Kidney epithelial cell (primary cell): ENCODE data around the gene LRCH4. TPM values are rescaled to one million over a fixed set of nuclear protein-coding genes. Genes with fewer than 3 reads are reported as not detected.
A peak's percentile ranks its signal among the peaks of the same experiment; 100 is the strongest.

Source experiments
- DNase-seq: peaks from one replicate; pipeline ENCODE4 v3.0.0-alpha.2; 2010; ENCODE audit warnings: low read depth
- H3K27me3 ChIP-seq: 2 replicates; pipeline ENCODE4 v1.6.0; 2011; ENCODE audit warnings: low read length; ENCODE audit not compliant: control insufficient read depth, insufficient read depth
- H3K36me3 ChIP-seq: 2 replicates; pipeline ENCODE4 v1.5.1; 2011; ENCODE audit warnings: low read length; ENCODE audit not compliant: control insufficient read depth, insufficient read depth
- H3K4me3 ChIP-seq: 2 replicates; pipeline ENCODE4 v1.5.1; 2011; ENCODE audit warnings: low read depth, mild to moderate bottlenecking, control low read depth, low read length
- total RNA-seq: library from RNA; depleted of rRNA; stranded (reverse); fragments of >200 nt; gene quantifications from 2 replicates; pipeline ENCODE4 v1.2.3, GENCODE V29; 2015
- TF ChIP-seq, protein P1 (sequence below): IDR thresholded peaks from 2 replicates; pipeline ENCODE4 v1.5.1; 2011; ENCODE audit warnings: mild to moderate bottlenecking, moderate library complexity, low read length, control low read depth, inconsistent platforms; ENCODE audit not compliant: insufficient read depth, poor library complexity, severe bottlenecking

The LRCH4 gene
- total RNA-seq, 1 donor from 2014 or later = 69.0 TPM

DNA sequence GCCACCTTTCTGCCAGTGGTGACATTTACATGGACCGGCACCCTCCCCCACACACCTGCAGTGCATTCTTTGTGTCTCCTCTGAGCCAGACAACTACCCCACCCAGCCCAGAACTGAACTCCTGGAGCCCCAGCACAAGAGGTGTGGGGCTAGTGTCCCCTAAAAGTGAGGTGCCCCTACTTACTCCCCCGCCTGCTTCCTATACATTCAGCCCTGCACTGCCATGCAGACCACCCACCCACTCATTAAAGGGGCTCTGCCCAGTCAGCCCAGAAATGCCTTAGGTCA, 14.2 kb downstream of the LRCH4 start:
- Histone ChIP-seq H3K4me3 (no peak overlapping the region), H3K36me3 (no peaks in the 10 kb centered on the region), H3K27me3 (peaks cover 6% of the 10 kb centered on the region)
- TF ChIP-seq, protein P1, sequence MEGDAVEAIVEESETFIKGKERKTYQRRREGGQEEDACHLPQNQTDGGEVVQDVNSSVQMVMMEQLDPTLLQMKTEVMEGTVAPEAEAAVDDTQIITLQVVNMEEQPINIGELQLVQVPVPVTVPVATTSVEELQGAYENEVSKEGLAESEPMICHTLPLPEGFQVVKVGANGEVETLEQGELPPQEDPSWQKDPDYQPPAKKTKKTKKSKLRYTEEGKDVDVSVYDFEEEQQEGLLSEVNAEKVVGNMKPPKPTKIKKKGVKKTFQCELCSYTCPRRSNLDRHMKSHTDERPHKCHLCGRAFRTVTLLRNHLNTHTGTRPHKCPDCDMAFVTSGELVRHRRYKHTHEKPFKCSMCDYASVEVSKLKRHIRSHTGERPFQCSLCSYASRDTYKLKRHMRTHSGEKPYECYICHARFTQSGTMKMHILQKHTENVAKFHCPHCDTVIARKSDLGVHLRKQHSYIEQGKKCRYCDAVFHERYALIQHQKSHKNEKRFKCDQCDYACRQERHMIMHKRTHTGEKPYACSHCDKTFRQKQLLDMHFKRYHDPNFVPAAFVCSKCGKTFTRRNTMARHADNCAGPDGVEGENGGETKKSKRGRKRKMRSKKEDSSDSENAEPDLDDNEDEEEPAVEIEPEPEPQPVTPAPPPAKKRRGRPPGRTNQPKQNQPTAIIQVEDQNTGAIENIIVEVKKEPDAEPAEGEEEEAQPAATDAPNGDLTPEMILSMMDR = no peak
- DNase-seq = no peak

DNA sequence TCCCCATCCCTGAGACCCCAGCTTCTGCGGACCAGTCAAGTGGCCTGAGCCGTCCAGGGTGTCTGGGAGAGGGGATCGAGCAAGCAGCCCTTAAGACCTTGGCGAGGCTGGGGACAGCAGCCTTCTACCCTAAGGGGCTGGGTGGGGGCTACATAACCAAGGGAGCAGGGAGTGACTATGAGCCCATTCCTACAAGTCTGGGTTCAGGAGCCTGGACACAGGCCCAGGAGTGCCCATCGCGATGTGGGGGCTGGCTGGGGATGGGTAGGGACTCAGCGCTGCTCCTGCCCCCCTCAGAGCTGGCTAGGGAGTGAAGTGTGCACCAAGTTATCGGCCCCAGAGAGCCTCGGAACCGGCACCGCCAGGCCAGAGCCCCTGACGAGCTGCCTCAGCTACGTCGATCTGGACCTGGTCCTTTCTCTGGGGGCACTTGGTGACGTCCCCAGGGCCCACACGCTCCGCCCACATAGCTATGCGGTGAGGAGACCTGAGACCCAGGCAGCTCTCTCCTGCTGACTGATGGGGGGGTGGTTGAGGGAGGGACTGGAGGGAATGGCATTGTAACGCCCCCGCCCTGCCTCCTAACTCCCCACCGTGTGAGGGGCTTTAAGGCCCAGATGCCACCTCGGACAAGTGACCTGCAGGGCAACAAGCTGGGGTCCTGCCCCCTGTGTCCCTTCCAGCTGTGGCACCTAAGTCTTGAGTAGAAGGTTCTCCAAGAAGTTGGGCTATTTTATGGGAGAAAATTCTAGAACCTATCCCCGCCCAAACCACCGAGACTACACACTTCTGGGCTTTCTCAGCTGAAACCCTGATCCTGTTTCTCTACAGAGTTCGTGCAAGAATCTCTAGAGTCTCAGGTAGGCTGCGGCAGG, 14.7 kb downstream of the LRCH4 start:
- H3K4me3 ChIP-seq = no peak overlapping the region
- TF ChIP-seq, protein P1 = no peak
- H3K27me3 ChIP-seq = peaks cover 6% of the 10 kb centered on the region
- no peak for DNase-seq
- no peaks in the 10 kb centered on the region for H3K36me3 ChIP-seq

DNA sequence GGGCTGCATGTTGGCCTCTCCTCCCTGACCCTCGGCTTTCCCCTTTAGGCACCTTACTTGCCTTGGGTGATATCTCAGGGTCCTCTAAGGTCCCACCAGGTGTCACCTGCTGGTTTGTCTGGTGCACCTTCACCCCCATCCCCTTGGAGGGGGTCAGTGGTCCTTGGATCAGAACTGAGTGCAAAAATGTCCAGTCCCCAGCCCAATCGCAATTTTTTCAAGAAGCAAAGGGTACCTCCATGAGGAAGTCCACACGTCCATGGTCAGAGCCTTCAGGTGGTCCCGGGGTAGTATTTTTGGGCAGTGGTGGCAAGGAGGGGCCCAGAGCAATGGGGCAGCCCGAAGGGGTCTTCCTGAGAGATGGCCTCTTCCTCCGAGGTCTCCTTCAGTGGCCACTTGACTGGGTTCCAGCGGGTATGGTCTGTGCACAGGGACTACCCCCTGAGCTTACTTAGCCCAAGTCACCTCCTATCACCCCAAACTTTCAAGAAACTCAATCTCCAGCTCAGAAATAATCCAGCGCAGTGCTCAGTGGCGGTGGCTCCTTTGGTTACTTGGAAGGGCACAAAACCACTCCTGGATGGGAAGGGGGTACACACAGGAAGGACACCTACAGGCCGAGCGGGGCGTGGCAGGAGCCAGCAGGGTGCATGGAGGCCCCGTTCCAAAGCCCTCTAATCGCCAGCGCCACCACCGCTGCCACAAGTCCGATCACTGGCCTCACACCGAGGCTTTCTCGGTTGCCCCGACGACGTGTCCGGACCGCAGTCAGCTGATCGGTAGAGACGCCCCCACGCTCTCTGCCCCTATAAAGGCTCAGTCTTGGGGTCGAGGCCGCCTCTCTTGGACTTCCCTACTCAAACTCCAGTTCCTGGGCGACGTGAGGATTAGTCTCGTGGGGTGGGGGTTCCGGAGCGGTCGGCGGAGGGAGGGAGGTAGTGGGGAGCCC, 16.8 kb downstream of the LRCH4 start:
- H3K27me3 ChIP-seq = peaks cover 6% of the 10 kb centered on the region
- H3K4me3 ChIP-seq = peak overlapping the region; percentile 25
- no peak for DNase-seq
- TF ChIP-seq, protein P1 = peak; percentile 42
- H3K36me3 ChIP-seq = no peaks in the 10 kb centered on the region

DNA sequence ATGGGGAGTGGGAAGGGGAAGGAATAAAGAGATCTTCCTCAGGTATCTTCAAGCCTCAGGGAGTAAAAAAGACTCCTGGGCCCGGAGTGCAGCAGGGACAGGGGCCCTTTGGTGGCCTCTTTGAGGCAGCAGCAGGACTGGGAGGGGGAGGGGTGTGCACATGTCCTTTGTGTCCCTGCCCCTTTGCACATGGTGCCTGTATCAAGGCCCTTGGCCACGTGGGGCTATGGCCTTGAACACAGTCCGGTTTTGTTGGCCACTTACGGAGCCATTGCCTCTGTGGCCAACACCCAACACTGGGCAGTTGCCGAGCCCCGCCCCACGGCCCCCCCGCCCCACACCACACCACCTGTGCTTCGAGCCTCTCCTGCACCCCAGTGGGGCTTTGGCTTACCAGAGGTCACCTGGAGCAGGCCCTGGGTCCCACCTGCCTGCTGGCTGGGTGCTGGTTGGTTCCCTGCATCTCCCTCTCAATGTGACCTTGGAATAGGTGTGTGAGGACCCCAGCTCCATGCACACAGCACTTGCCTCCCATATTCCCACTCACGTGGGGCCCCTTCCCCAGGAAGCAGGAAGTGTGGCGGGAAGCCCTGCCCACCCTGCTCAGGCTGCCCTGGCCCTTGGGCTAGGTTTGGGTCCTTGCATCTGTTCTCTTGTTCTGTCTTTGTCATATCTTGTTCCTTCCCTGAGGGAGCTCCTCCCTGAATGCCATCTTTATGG, 17.6 kb downstream of the LRCH4 start:
- TF ChIP-seq, protein P1 = no peak
- no peak overlapping the region for H3K4me3 ChIP-seq
- H3K27me3 ChIP-seq = peaks cover 6% of the 10 kb centered on the region
- no peaks in the 10 kb centered on the region for H3K36me3 ChIP-seq
- DNase-seq = no peak

DNA sequence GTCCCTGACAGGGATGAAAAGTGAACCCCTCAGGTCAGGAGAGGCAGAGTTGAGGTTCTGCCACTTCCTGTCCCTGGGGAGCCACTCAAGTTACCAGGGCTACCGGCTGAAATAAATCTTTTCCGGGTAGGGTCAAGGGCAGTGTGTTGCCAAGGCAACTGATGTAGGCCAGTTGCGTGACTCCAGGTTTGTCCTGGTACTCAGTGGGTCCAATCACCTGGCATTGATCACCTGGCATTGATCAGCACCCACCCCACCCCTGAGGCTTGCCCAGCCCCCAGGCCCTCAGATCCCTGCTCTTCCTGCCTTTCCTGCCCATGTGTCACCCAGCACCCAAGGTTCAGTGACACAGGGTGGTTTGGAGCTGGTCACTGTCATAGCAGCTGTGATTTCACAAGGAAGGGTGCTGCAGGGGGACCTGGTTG, 18.2 kb downstream of the LRCH4 start:
- Histone ChIP-seq H3K27me3 (peaks cover 6% of the 10 kb centered on the region), H3K4me3 (no peak overlapping the region), H3K36me3 (no peaks in the 10 kb centered on the region)
- no peak for DNase-seq
- TF ChIP-seq, protein P1 = no peak
